ENCODE results near the gene IKZF3.

- TF ChIP-seq POLR2AphosphoS5 (IDR thresholded peaks at IDR 0.05) (no peak), POLR2A (IDR thresholded peaks at IDR 0.05) (no peak)
- TF ChIP-seq, protein P1, sequence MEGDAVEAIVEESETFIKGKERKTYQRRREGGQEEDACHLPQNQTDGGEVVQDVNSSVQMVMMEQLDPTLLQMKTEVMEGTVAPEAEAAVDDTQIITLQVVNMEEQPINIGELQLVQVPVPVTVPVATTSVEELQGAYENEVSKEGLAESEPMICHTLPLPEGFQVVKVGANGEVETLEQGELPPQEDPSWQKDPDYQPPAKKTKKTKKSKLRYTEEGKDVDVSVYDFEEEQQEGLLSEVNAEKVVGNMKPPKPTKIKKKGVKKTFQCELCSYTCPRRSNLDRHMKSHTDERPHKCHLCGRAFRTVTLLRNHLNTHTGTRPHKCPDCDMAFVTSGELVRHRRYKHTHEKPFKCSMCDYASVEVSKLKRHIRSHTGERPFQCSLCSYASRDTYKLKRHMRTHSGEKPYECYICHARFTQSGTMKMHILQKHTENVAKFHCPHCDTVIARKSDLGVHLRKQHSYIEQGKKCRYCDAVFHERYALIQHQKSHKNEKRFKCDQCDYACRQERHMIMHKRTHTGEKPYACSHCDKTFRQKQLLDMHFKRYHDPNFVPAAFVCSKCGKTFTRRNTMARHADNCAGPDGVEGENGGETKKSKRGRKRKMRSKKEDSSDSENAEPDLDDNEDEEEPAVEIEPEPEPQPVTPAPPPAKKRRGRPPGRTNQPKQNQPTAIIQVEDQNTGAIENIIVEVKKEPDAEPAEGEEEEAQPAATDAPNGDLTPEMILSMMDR (IDR thresholded peaks at IDR 0.05) = no peak
Observed at GRCh38 chr17:39729280-39729851, 134.7 kb downstream of the IKZF3 start.
